ACC112 (cell line): ENCODE data around the gene C17orf100.

Source experiments
- H2AFZ ChIP-seq: fragments of 200-600 bp; sonication (generic); one replicate; pipeline ENCODE4 v1.6.0; 2017; ENCODE audit warnings: antibody characterized with exemption, low read length; ENCODE audit not compliant: unreplicated experiment
- H3K27ac ChIP-seq: fragments of 200-600 bp; sonication (generic); 2 replicates; pipeline ENCODE4 v1.5.1; 2014; ENCODE audit warnings: low read depth, mild to moderate bottlenecking, antibody characterized with exemption, low read length, moderate library complexity
- H3K27me3 ChIP-seq: fragments of 200-600 bp; sonication (generic); 2 replicates; pipeline ENCODE4 v1.6.1; 2014; ENCODE audit warnings: mild to moderate bottlenecking, antibody characterized with exemption, low read length, moderate library complexity, mixed read lengths; ENCODE audit not compliant: insufficient read depth
- H3K36me3 ChIP-seq: fragments of 200-600 bp; sonication (generic); 2 replicates; pipeline ENCODE4 v1.6.1; 2016; ENCODE audit warnings: mild to moderate bottlenecking, antibody characterized with exemption, low read length, moderate library complexity, mixed read lengths; ENCODE audit not compliant: insufficient read depth
- H3K4me1 ChIP-seq: fragments of 200-600 bp; sonication (generic); one replicate; pipeline ENCODE4 v1.6.1; 2016; ENCODE audit warnings: low read length, mixed read lengths; ENCODE audit not compliant: insufficient read depth, unreplicated experiment, control insufficient read depth
- H3K4me3 ChIP-seq: fragments of 200-600 bp; sonication (generic); 2 replicates; pipeline ENCODE4 v1.5.1; 2014; ENCODE audit warnings: mild to moderate bottlenecking, low read depth, low read length
- H3K79me2 ChIP-seq: fragments of 200-600 bp; sonication (generic); one replicate; pipeline ENCODE4 v1.6.0; 2016; ENCODE audit warnings: low read length; ENCODE audit not compliant: control insufficient read depth, unreplicated experiment, insufficient read depth

The C17orf100 gene

GRCh38 chr17:6651354-6651918 is at the start of gene C17orf100, which contains the start of gene MED31:
TSS of gene C17orf100 (plus strand) at chr17:6651762. CDS start at chr17:6651914, 152 bp downstream.
TSS of gene MED31 (minus strand) at chr17:6651605. CDS start at chr17:6651528, 77 bp downstream.
- H3K27ac ChIP-seq, result peak within 1 kb of the TSS; percentile 97
- peaks cover 55% of the 10 kb centered on the region for H3K79me2 ChIP-seq
- H3K4me1 ChIP-seq, result peaks cover 24% of the 10 kb centered on the region
- H3K36me3 ChIP-seq, result no peaks in the 10 kb centered on the region
- peak within 1 kb of the TSS; percentile 96 for H3K4me3 ChIP-seq
- H3K27me3 ChIP-seq, result peaks cover 12% of the 10 kb centered on the region; the same call in 1 of the 2 replicates
- H2AFZ ChIP-seq, result peak within 1 kb of the TSS; percentile 97

- Histone ChIP-seq H3K4me1 (no peaks in the 10 kb centered on the region), H2AFZ (no peak overlapping the region), H3K36me3 (peaks cover 27% of the 10 kb centered on the region)
These were observed 49.4 kb upstream of the C17orf100 start for GRCh38 chr17:6602141-6602540.

GRCh38 chr17:6603744-6604325 is 47.7 kb upstream of the C17orf100 start:
- H3K27ac ChIP-seq, result no peak overlapping the region
- H3K36me3 ChIP-seq, result peaks cover 35% of the 10 kb centered on the region
- no peaks in the 10 kb centered on the region for H3K27me3 ChIP-seq

More at GRCh38 chr17:6602141-6602540, 49.4 kb upstream of the C17orf100 start:
- H3K27me3 ChIP-seq, result no peaks in the 10 kb centered on the region
- no peaks in the 10 kb centered on the region for H3K79me2 ChIP-seq
- H3K4me3 ChIP-seq, result no peak overlapping the region
- H3K27ac ChIP-seq, result no peak overlapping the region

GRCh38 chr17:6605142-6605541 is 46.4 kb upstream of the C17orf100 start:
- Histone ChIP-seq H3K27me3 (no peaks in the 10 kb centered on the region), H3K36me3 (peaks cover 28% of the 10 kb centered on the region), H3K4me3 (no peak overlapping the region), H3K79me2 (no peaks in the 10 kb centered on the region), H2AFZ (no peak overlapping the region), H3K4me1 (peaks cover 7% of the 10 kb centered on the region), H3K27ac (no peak overlapping the region)

More at GRCh38 chr17:6603744-6604325, 47.7 kb upstream of the C17orf100 start:
- no peak overlapping the region for H2AFZ ChIP-seq
- H3K4me3 ChIP-seq, result no peak overlapping the region
- no peaks in the 10 kb centered on the region for H3K79me2 ChIP-seq
- H3K4me1 ChIP-seq, result peaks cover 7% of the 10 kb centered on the region

GRCh38 chr17:6608321-6608720 is 43.2 kb upstream of the C17orf100 start:
- Histone ChIP-seq H3K4me3 (no peak overlapping the region), H3K4me1 (peaks cover 7% of the 10 kb centered on the region), H3K27ac (no peak overlapping the region), H3K36me3 (peaks cover 18% of the 10 kb centered on the region), H3K27me3 (no peaks in the 10 kb centered on the region), H3K79me2 (no peaks in the 10 kb centered on the region), H2AFZ (no peak overlapping the region)

- Histone ChIP-seq H3K79me2 (peaks cover 5% of the 10 kb centered on the region), H3K36me3 (peaks cover 23% of the 10 kb centered on the region)
These were observed 41.6 kb upstream of the C17orf100 start for GRCh38 chr17:6610011-6610410.

GRCh38 chr17:6611231-6611630 is 40.3 kb upstream of the C17orf100 start:
- peaks cover 7% of the 10 kb centered on the region for H3K4me1 ChIP-seq
- H3K4me3 ChIP-seq, result no peak overlapping the region
- H3K27ac ChIP-seq, result no peak overlapping the region
- no peaks in the 10 kb centered on the region for H3K27me3 ChIP-seq
- H2AFZ ChIP-seq, result no peak overlapping the region
- peaks cover 5% of the 10 kb centered on the region for H3K79me2 ChIP-seq
- peaks cover 26% of the 10 kb centered on the region for H3K36me3 ChIP-seq

More at GRCh38 chr17:6610011-6610410, 41.6 kb upstream of the C17orf100 start:
- Histone ChIP-seq H3K4me1 (peaks cover 7% of the 10 kb centered on the region), H3K4me3 (no peak overlapping the region), H2AFZ (no peak overlapping the region), H3K27ac (no peak overlapping the region), H3K27me3 (no peaks in the 10 kb centered on the region)

- Histone ChIP-seq H3K27ac (no peak overlapping the region), H3K79me2 (peaks cover 9% of the 10 kb centered on the region), H3K36me3 (peaks cover 34% of the 10 kb centered on the region), H3K27me3 (no peaks in the 10 kb centered on the region), H2AFZ (no peak overlapping the region), H3K4me1 (peaks cover 22% of the 10 kb centered on the region), H3K4me3 (no peak overlapping the region)
These were observed 27.6 kb upstream of the C17orf100 start for GRCh38 chr17:6623941-6624340.

- peak overlapping the region; percentile 25; the same call in 1 of the 2 replicates for H3K4me3 ChIP-seq
- no peak overlapping the region for H2AFZ ChIP-seq
- H3K4me1 ChIP-seq, result peaks cover 22% of the 10 kb centered on the region
- peaks cover 25% of the 10 kb centered on the region for H3K36me3 ChIP-seq
- H3K27ac ChIP-seq, result peak overlapping the region; percentile 35; the same call in 1 of the 2 replicates
- no peaks in the 10 kb centered on the region for H3K27me3 ChIP-seq
- peaks cover 9% of the 10 kb centered on the region for H3K79me2 ChIP-seq
These were observed 24.9 kb upstream of the C17orf100 start for GRCh38 chr17:6626616-6627015.

- Histone ChIP-seq H3K36me3 (peaks cover 25% of the 10 kb centered on the region), H3K4me1 (peaks cover 22% of the 10 kb centered on the region), H3K27me3 (no peaks in the 10 kb centered on the region), H3K27ac (peak overlapping the region; percentile 35; the same call in 1 of the 2 replicates), H3K4me3 (peak overlapping the region; percentile 25; the same call in 1 of the 2 replicates), H2AFZ (no peak overlapping the region), H3K79me2 (peaks cover 9% of the 10 kb centered on the region)
These were observed 24.5 kb upstream of the C17orf100 start for GRCh38 chr17:6627019-6627418.

GRCh38 chr17:6630390-6630789 is 21.2 kb upstream of the C17orf100 start:
- Histone ChIP-seq H3K36me3 (peaks cover 39% of the 10 kb centered on the region), H3K27ac (no peak overlapping the region), H2AFZ (no peak overlapping the region), H3K79me2 (peaks cover 13% of the 10 kb centered on the region), H3K27me3 (no peaks in the 10 kb centered on the region), H3K4me3 (no peak overlapping the region), H3K4me1 (peaks cover 11% of the 10 kb centered on the region)
